ENCODE results near the gene FAM131B. TPM values are rescaled to one million over a fixed set of nuclear protein-coding genes. Genes with fewer than 3 reads are reported as not detected.
"Not testable (repeated sequence)": the region's sequence is repeated elsewhere in the genome, so short reads cannot be mapped to it uniquely, and the experiment has no call there.

Gene FAM131B
- total RNA-seq, 2 donors from 2014 or later = 1.9 to 3.6 TPM

DNA sequence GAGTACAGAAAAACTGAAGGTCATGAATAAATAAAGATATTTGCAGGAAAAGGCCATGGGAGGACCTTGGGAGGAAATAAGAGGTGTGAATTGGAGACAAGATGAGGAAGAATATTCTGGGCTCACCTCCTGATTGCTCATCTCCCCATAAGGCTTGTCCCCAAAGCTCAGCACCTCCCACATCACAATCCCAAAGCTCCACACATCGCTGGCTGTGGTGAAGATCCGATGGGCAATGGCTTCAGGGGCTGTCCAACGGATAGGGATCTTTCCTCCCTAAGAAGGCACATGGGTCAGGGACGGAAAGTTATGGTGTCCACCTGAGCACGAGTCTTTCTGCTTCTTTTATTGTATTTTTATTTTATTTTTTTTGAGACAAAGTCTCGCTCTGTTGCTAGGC lies 31.6 kb upstream of the FAM131B start:
- TF ChIP-seq, protein P1, sequence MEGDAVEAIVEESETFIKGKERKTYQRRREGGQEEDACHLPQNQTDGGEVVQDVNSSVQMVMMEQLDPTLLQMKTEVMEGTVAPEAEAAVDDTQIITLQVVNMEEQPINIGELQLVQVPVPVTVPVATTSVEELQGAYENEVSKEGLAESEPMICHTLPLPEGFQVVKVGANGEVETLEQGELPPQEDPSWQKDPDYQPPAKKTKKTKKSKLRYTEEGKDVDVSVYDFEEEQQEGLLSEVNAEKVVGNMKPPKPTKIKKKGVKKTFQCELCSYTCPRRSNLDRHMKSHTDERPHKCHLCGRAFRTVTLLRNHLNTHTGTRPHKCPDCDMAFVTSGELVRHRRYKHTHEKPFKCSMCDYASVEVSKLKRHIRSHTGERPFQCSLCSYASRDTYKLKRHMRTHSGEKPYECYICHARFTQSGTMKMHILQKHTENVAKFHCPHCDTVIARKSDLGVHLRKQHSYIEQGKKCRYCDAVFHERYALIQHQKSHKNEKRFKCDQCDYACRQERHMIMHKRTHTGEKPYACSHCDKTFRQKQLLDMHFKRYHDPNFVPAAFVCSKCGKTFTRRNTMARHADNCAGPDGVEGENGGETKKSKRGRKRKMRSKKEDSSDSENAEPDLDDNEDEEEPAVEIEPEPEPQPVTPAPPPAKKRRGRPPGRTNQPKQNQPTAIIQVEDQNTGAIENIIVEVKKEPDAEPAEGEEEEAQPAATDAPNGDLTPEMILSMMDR (conservative IDR thresholded peaks at IDR 0.05) = no peak
- Histone ChIP-seq H3K27me3 (ENCODE audit: control insufficient read depth, insufficient read depth, low read length, poor library complexity, severe bottlenecking) (no peaks in the 10 kb centered on the region), H3K4me1 (ENCODE audit: control insufficient read depth, insufficient read depth, low read length) (no peaks in the 10 kb centered on the region), H3K36me3 (ENCODE audit: control insufficient read depth, insufficient read depth, low read length) (peaks cover 39% of the 10 kb centered on the region), H3K4me3 (ENCODE audit: low read length) (no peak overlapping the region), H3K9ac (ENCODE audit: extremely low read depth, low read length, poor library complexity, severe bottlenecking) (no peak overlapping the region), H3K27ac (ENCODE audit: low read depth, low read length) (no peak overlapping the region), H3K9me3 (ENCODE audit: control insufficient read depth, low read length) (no peaks in the 10 kb centered on the region)
- Mint-ChIP-seq H3K27me3 (ENCODE audit: insufficient read depth) (no peaks in the 10 kb centered on the region), H3K4me3 (no peak overlapping the region), H3K9me3 (no peaks in the 10 kb centered on the region), H3K27ac (no peak overlapping the region), H3K4me1 (no peaks in the 10 kb centered on the region), H3K36me3 (ENCODE audit: low read depth) (peaks cover 79% of the 10 kb centered on the region)
- WGBS, 2 experiments (ENCODE audit: insufficient coverage in 1 of 2, insufficient read length in 1 of 2) = 92 to 94% methylated on average over 4 to 6 of the region's 6 CpGs
- DNase-seq = peak; percentile 44

DNA sequence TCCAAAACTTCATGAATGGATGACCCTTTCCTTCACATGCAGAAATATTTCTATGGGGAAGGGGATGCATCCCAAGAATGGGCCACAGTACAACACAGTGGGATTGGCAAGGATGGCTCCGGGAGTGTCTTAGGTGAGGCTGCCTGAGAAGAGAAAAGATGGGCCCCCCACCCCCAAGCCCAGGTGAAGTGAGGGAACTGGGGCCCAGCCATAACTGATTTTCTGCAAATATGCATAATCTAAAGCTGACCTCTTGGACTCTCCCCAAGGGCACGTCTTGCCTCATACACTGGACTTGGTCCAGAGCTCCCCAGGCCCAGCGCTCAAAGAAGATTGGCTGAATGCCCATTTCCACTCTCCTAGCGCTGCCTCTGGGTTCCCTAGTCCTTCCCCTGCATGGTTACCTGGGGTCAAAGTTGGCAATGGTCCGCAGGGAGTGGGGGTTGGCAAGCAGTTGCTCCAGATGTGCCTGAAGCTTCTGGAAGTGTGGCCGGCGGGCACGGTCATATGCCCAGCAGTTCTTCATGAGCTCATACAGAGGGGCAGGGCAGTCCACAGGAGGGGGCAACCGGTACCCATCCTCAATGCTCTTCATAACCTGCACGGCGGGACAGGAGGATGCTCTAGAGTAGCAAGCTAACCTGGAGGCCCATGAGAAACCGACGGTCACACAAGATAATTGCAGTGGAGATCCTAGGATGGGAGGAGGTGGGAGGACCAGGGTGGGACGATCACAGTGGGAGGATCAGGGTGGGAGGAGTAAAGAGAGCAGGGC lies 30.9 kb upstream of the FAM131B start:
- Histone ChIP-seq H3K27me3 (ENCODE audit: control insufficient read depth, insufficient read depth, low read length, poor library complexity, severe bottlenecking) (no peaks in the 10 kb centered on the region), H3K4me3 (ENCODE audit: low read length) (no peak overlapping the region), H3K4me1 (ENCODE audit: control insufficient read depth, insufficient read depth, low read length) (no peaks in the 10 kb centered on the region), H3K9ac (ENCODE audit: extremely low read depth, low read length, poor library complexity, severe bottlenecking) (no peak overlapping the region), H3K36me3 (ENCODE audit: control insufficient read depth, insufficient read depth, low read length) (peaks cover 45% of the 10 kb centered on the region), H3K27ac (ENCODE audit: low read depth, low read length) (no peak overlapping the region), H3K9me3 (ENCODE audit: control insufficient read depth, low read length) (no peaks in the 10 kb centered on the region)
- 96 to 97% methylated on average over 12 to 14 of the region's 14 CpGs for WGBS, 2 experiments (ENCODE audit: insufficient coverage in 1 of 2, insufficient read length in 1 of 2)
- TF ChIP-seq, protein P1 (conservative IDR thresholded peaks at IDR 0.05) = no peak
- Mint-ChIP-seq H3K36me3 (ENCODE audit: low read depth) (peaks cover 79% of the 10 kb centered on the region), H3K9me3 (no peaks in the 10 kb centered on the region), H3K27me3 (ENCODE audit: insufficient read depth) (no peaks in the 10 kb centered on the region), H3K27ac (peak overlapping the region; percentile 39), H3K4me3 (no peak overlapping the region), H3K4me1 (no peaks in the 10 kb centered on the region)
- DNase-seq = peak; percentile 51

DNA sequence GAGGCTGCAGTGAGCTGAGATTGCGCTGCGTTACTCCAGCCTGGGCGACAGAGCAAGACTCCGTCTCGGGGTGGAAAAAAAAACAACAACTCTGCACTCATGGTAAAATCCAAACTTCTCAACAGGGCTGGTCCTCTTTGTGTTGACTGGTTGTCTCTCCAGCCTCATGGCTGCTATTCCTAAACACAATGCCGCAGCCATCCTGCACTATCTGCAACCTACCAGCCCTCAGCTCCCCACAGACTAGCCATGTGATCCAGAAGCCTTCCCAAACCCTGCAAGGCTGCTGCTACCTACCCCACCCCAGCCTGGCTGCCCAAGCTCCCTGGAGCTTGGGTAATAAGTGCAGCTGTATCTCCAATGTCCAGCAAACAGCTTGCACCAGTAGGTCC lies 30.4 kb upstream of the FAM131B start:
- Histone ChIP-seq H3K9ac (ENCODE audit: extremely low read depth, low read length, poor library complexity, severe bottlenecking) (no peak overlapping the region), H3K27ac (ENCODE audit: low read depth, low read length) (no peak overlapping the region), H3K36me3 (ENCODE audit: control insufficient read depth, insufficient read depth, low read length) (peaks cover 49% of the 10 kb centered on the region), H3K4me1 (ENCODE audit: control insufficient read depth, insufficient read depth, low read length) (no peaks in the 10 kb centered on the region), H3K27me3 (ENCODE audit: control insufficient read depth, insufficient read depth, low read length, poor library complexity, severe bottlenecking) (no peaks in the 10 kb centered on the region), H3K9me3 (ENCODE audit: control insufficient read depth, low read length) (no peaks in the 10 kb centered on the region), H3K4me3 (ENCODE audit: low read length) (no peak overlapping the region)
- Mint-ChIP-seq H3K4me1 (no peaks in the 10 kb centered on the region), H3K27ac (peak overlapping the region; percentile 39), H3K4me3 (no peak overlapping the region), H3K27me3 (ENCODE audit: insufficient read depth) (no peaks in the 10 kb centered on the region), H3K9me3 (no peaks in the 10 kb centered on the region), H3K36me3 (ENCODE audit: low read depth) (peaks cover 76% of the 10 kb centered on the region)
- WGBS, 2 experiments (ENCODE audit: insufficient coverage in 1 of 2, insufficient read length in 1 of 2) = 93 to 94% methylated on average over 5 to 6 of the region's 6 CpGs
- peak; percentile 50 for DNase-seq
- TF ChIP-seq, protein P1 (conservative IDR thresholded peaks at IDR 0.05) = no peak

DNA sequence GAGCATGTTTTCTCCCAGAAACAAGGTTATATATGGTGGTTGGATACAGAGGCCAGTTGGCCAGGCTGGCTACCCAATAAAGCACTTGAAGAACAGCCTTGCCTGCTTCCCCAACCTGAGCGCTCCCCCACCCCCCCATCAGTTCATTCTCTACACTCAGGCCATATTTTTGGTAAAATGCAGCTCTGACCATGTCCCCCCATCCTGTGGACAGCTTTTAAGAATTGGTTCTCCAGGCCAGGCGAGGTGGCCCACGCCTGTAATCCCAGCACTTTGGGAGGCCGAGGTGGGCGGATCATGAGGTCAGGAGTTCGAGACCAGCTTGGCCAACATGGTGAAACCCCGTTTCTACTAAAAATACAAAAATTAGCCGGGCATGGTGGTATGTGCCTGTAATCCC lies 29.9 kb upstream of the FAM131B start:
- H3K36me3 ChIP-seq (ENCODE audit: control insufficient read depth, insufficient read depth, low read length) = peaks cover 49% of the 10 kb centered on the region
- not testable (repeated sequence) for H3K9me3 Mint-ChIP-seq; H3K4me3 Mint-ChIP-seq; H3K27ac ChIP-seq (ENCODE audit: low read depth, low read length); H3K9ac ChIP-seq (ENCODE audit: extremely low read depth, low read length, poor library complexity, severe bottlenecking); H3K4me1 ChIP-seq (ENCODE audit: control insufficient read depth, insufficient read depth, low read length); H3K9me3 ChIP-seq (ENCODE audit: control insufficient read depth, low read length); H3K4me1 Mint-ChIP-seq; H3K27me3 ChIP-seq (ENCODE audit: control insufficient read depth, insufficient read depth, low read length, poor library complexity, severe bottlenecking); H3K27me3 Mint-ChIP-seq (ENCODE audit: insufficient read depth); H3K27ac Mint-ChIP-seq; H3K4me3 ChIP-seq (ENCODE audit: low read length)
- H3K36me3 Mint-ChIP-seq (ENCODE audit: low read depth) = peaks cover 76% of the 10 kb centered on the region
- peak; percentile 40 for DNase-seq
- 91 to 93% methylated on average over 5 to 8 of the region's 8 CpGs for WGBS, 2 experiments (ENCODE audit: insufficient coverage in 1 of 2, insufficient read length in 1 of 2)

Data from endodermal cell (in vitro differentiated cells).